Tibial artery (tissue), 4 donors: ENCODE results near the gene NSUN6.
A peak's percentile ranks its signal among the peaks of the same experiment; 100 is the strongest.

ENCODE experiments used
- DNase-seq, 2 donors: peaks; one replicate each; pipeline ENCODE4 v3.0.0-alpha.2; 2019
- H3K27ac ChIP-seq, 2 donors: fragments of 200-600 bp; sonication (generic) in 1 of 2; 1 replicate in 1 of 2; 2 replicates in 1 of 2; pipeline ENCODE4 v1.5.1; 2018 to 2019; ENCODE audit warnings: mild to moderate bottlenecking in 1 of 2
- H3K27me3 ChIP-seq, 2 donors: fragments of 200-600 bp; sonication (generic) in 1 of 2; one replicate each; pipeline versions ENCODE4 v1.5.1 to v1.6.0; 2016 to 2019
- H3K36me3 ChIP-seq, 3 donors: fragments of 200-600 bp; sonication (generic) in 2 of 3; one replicate each; pipeline ENCODE4 v1.5.1; 2016 to 2019; ENCODE audit warnings: mild to moderate bottlenecking in 2 of 3
- H3K4me1 ChIP-seq, 4 donors: fragments of 200-600 bp; sonication (generic) in 2 of 4; 1 replicate in 3 of 4; 2 replicates in 1 of 4; pipeline ENCODE4 v1.5.1; 2016 to 2019
- H3K4me3 ChIP-seq, 2 donors: fragments of 200-600 bp; sonication (generic) in 1 of 2; 1 replicate in 1 of 2; 2 replicates in 1 of 2; pipeline ENCODE4 v1.5.1; 2018 to 2019; ENCODE audit warnings: mild to moderate bottlenecking in 2 of 2
- H3K9me3 ChIP-seq, 3 donors: fragments of 200-600 bp; sonication (generic) in 1 of 3; one replicate each; pipeline ENCODE4 v1.5.1; 2016 to 2019
- CTCF ChIP-seq, 2 experiments: fragments of 200-600 bp in 1 of 2; fragments of 450-650 bp in 1 of 2; IDR thresholded peaks; one replicate each; pipeline ENCODE4 v1.5.1; 2017 to 2019; ENCODE audit warnings: antibody characterized with exemption in 2 of 2, mild to moderate bottlenecking in 1 of 2, moderate library complexity in 1 of 2
- intact Hi-C: fragments of 100-400 bp; cut with DNase I; formaldehyde crosslinking; loops from one replicate; pipeline ENCODE4 v1.15.0; 2023; ENCODE audit warnings: low total_unique reads

The NSUN6 gene

GRCh38 chr10:18608596-18608995, 42.8 kb downstream of the NSUN6 start:
- DNase-seq = no peak
- intact Hi-C loops = no loop called here

GRCh38 chr10:18607503-18608378, 43.6 kb downstream of the NSUN6 start:
- Histone ChIP-seq H3K9me3 (no peaks in the 10 kb centered on the region), H3K36me3 (peaks cover 0 to 18% (median 0%) of the 10 kb centered on the region in 3 donors), H3K27ac (peak overlapping the region in 1 of 2 donors; percentile 22), H3K4me3 (no peak overlapping the region), H3K4me1 (peaks cover 0 to 5% (median 0%) of the 10 kb centered on the region in 4 donors), H3K27me3 (no peaks in the 10 kb centered on the region)
- intact Hi-C loops = no loop called here
- no peak for TF ChIP-seq CTCF (IDR thresholded peaks at IDR 0.05)
- no peak for DNase-seq

More at GRCh38 chr10:18608596-18608995, 42.8 kb downstream of the NSUN6 start:
- H3K4me3 ChIP-seq = no peak overlapping the region
- H3K4me1 ChIP-seq = peaks cover 0 to 5% (median 0%) of the 10 kb centered on the region in 4 donors
- H3K27ac ChIP-seq = no peak overlapping the region
- H3K27me3 ChIP-seq = no peaks in the 10 kb centered on the region
- no peaks in the 10 kb centered on the region for H3K9me3 ChIP-seq
- peaks cover 0 to 24% (median 8%) of the 10 kb centered on the region in 3 donors for H3K36me3 ChIP-seq
- no peak for TF ChIP-seq CTCF (IDR thresholded peaks at IDR 0.05)

GRCh38 chr10:18606051-18606695, 45.2 kb downstream of the NSUN6 start:
- intact Hi-C loops = no loop called here
- Histone ChIP-seq H3K27me3 (no peaks in the 10 kb centered on the region), H3K4me3 (no peak overlapping the region), H3K9me3 (no peaks in the 10 kb centered on the region), H3K27ac (no peak overlapping the region), H3K4me1 (peaks cover 0 to 5% (median 0%) of the 10 kb centered on the region in 4 donors), H3K36me3 (peaks cover 0 to 8% (median 0%) of the 10 kb centered on the region in 3 donors)
- no peak for TF ChIP-seq CTCF (IDR thresholded peaks at IDR 0.05)
- DNase-seq = no peak

GRCh38 chr10:18601321-18601720, 50.1 kb downstream of the NSUN6 start:
- Histone ChIP-seq H3K9me3 (no peaks in the 10 kb centered on the region), H3K4me1 (no peaks in the 10 kb centered on the region), H3K27ac (no peak overlapping the region), H3K4me3 (no peak overlapping the region), H3K27me3 (no peaks in the 10 kb centered on the region), H3K36me3 (peaks cover 0 to 4% (median 0%) of the 10 kb centered on the region in 3 donors)
- intact Hi-C loops = no loop called here
- no peak for DNase-seq
- no peak for TF ChIP-seq CTCF (IDR thresholded peaks at IDR 0.05)

GRCh38 chr10:18599392-18599791, 52.0 kb downstream of the NSUN6 start:
- Histone ChIP-seq H3K4me3 (no peak overlapping the region), H3K27ac (no peak overlapping the region), H3K4me1 (no peaks in the 10 kb centered on the region), H3K9me3 (no peaks in the 10 kb centered on the region), H3K36me3 (peaks cover 0 to 14% (median 8%) of the 10 kb centered on the region in 3 donors), H3K27me3 (no peaks in the 10 kb centered on the region)
- no peak for DNase-seq
- intact Hi-C loops = no loop called here
- no peak for TF ChIP-seq CTCF (IDR thresholded peaks at IDR 0.05)
